Activated naive CD4-positive, alpha-beta T cell treated with anti-CD3 and anti-CD28 coated beads, Interleukin-2, amount 10 ng/mL, durations not matched to agents 7 days and 5 days (primary cell): ENCODE results near the gene SECISBP2L.

Experiments used
- CTCF ChIA-PET: fragments of 350-600 bp; sonication (Branson Sonifier 250); formaldehyde crosslinking; loops from one replicate; lab custom pipeline; 2021; ENCODE audit warnings: antibody characterized with exemption; lab: Charles Lee
- DNase-seq: peaks from one replicate; pipeline ENCODE4 v3.0.0-alpha.2; 2020
- H3K27ac Mint-ChIP-seq: one replicate; pipeline ENCODE4 v1.8.0; 2021; ENCODE audit warnings: mild to moderate bottlenecking, moderate library complexity, mixed read lengths
- H3K27me3 Mint-ChIP-seq: one replicate; pipeline ENCODE4 v1.8.0; 2021; ENCODE audit warnings: mild to moderate bottlenecking, mixed read lengths
- H3K36me3 Mint-ChIP-seq: one replicate; pipeline ENCODE4 v1.8.0; 2021; ENCODE audit warnings: mixed read lengths
- H3K4me1 Mint-ChIP-seq: one replicate; pipeline ENCODE4 v1.8.0; 2021; ENCODE audit warnings: mixed read lengths
- H3K4me3 Mint-ChIP-seq: one replicate; pipeline ENCODE4 v1.8.0; 2021; ENCODE audit warnings: mild to moderate bottlenecking, moderate library complexity, mixed read lengths
- H3K9me3 Mint-ChIP-seq: one replicate; pipeline ENCODE4 v1.8.0; 2021; ENCODE audit warnings: mixed read lengths

Gene SECISBP2L

DNA sequence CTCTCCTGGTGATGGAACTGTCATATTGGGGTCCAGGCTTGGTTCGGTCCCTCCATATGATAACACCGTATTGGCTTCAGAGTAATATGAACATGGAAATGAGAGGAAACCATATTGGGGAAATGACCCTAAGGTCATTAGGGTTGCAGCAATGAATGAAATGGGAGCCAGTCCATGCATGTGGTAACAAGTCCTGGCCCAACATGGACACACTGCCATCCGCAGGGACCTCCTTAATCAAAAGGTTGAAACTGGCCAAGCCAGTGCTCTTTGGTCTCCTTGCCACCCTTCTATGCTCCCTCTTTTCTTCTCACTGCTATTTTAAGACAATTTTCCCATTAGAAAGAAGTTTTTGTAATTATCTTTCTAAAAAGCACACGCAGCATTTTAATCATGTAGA lies 90.9 kb downstream of the SECISBP2L start:
- H3K4me3 Mint-ChIP-seq, result no peak overlapping the region
- H3K27ac Mint-ChIP-seq, result no peak overlapping the region
- H3K9me3 Mint-ChIP-seq, result no peaks in the 10 kb centered on the region
- H3K4me1 Mint-ChIP-seq, result no peaks in the 10 kb centered on the region
- CTCF ChIA-PET, result no interaction called here
- H3K27me3 Mint-ChIP-seq, result peaks cover 38% of the 10 kb centered on the region
- no peak for DNase-seq
- H3K36me3 Mint-ChIP-seq, result no peaks in the 10 kb centered on the region

DNA sequence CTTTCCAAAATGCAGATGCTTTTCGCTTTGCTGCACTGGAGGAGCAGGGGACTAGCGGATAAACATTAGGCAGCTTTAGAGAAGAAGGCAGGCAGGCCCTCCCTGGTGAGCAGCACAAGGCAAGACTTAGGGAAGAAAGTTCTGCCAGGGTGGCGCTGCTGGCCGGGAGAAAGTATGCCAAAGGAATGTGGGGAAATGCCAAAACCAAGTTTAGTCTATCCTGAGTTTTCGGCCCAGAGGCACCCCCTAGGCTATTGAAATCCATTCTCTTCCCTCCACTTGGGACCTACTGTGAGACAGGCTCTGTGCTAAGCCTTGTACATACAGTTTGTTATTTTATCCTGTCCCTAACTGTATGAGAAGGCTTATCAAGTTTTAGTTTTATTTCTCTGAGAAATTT lies 91.7 kb downstream of the SECISBP2L start:
- no peak overlapping the region for H3K4me3 Mint-ChIP-seq
- H3K9me3 Mint-ChIP-seq, result no peaks in the 10 kb centered on the region
- no peaks in the 10 kb centered on the region for H3K36me3 Mint-ChIP-seq
- CTCF ChIA-PET, result no interaction called here
- no peaks in the 10 kb centered on the region for H3K4me1 Mint-ChIP-seq
- no peak for DNase-seq
- peaks cover 34% of the 10 kb centered on the region for H3K27me3 Mint-ChIP-seq
- no peak overlapping the region for H3K27ac Mint-ChIP-seq

GRCh38 chr15:48946840-48947187 lies 99.4 kb downstream of the SECISBP2L start:
- Mint-ChIP-seq H3K27ac (no peak overlapping the region), H3K27me3 (peaks cover 17% of the 10 kb centered on the region), H3K4me1 (peaks cover 2% of the 10 kb centered on the region)

GRCh38 chr15:48946074-48946839 lies 100.0 kb downstream of the SECISBP2L start:
- Mint-ChIP-seq H3K4me1 (peaks cover 2% of the 10 kb centered on the region), H3K4me3 (no peak overlapping the region), H3K9me3 (no peaks in the 10 kb centered on the region), H3K27ac (no peak overlapping the region), H3K27me3 (peaks cover 13% of the 10 kb centered on the region), H3K36me3 (no peaks in the 10 kb centered on the region)
- DNase-seq, result no peak
- CTCF ChIA-PET, result interaction anchor here (1.1 to 1.2 kb wide), 2 partner anchors 19 to 27 kb away, joined by 3 to 5 read pairs; no protein-coding TSS in a partner anchor

More at GRCh38 chr15:48946840-48947187, 99.4 kb downstream of the SECISBP2L start:
- H3K9me3 Mint-ChIP-seq, result no peaks in the 10 kb centered on the region
- no peaks in the 10 kb centered on the region for H3K36me3 Mint-ChIP-seq
- CTCF ChIA-PET, result no interaction called here
- DNase-seq, result no peak
- no peak overlapping the region for H3K4me3 Mint-ChIP-seq

GRCh38 chr15:48945386-48945785 lies 100.9 kb downstream of the SECISBP2L start:
- H3K9me3 Mint-ChIP-seq, result no peaks in the 10 kb centered on the region
- CTCF ChIA-PET, result interaction anchor here (1.1 to 1.2 kb wide), 2 partner anchors 20 to 28 kb away, joined by 3 to 5 read pairs; no protein-coding TSS in a partner anchor
- peaks cover 4% of the 10 kb centered on the region for H3K27me3 Mint-ChIP-seq
- H3K27ac Mint-ChIP-seq, result no peak overlapping the region
- H3K4me3 Mint-ChIP-seq, result no peak overlapping the region
- peaks cover 2% of the 10 kb centered on the region for H3K4me1 Mint-ChIP-seq
- DNase-seq, result no peak
- H3K36me3 Mint-ChIP-seq, result no peaks in the 10 kb centered on the region

DNA sequence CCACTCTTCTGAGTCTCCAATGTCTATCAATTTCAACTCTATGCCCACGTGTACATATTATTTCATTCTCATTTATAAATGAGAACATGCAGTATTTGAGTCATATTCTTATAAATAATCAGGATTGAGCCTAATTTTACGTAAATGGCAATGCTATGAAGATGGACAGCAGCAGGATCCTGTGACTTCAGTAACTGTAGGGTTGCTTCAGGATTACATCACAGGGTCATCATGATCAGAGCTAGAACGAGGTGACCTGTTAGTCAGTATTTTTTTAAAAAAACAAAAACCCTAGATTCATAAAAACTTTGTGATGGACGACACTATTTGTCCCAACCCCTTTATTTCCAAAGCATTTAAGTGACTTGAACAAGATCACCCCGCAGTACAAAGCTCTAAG lies 104.3 kb downstream of the SECISBP2L start:
- H3K4me1 Mint-ChIP-seq, result peaks cover 2% of the 10 kb centered on the region
- no peaks in the 10 kb centered on the region for H3K36me3 Mint-ChIP-seq
- H3K9me3 Mint-ChIP-seq, result no peaks in the 10 kb centered on the region
- no peak overlapping the region for H3K27ac Mint-ChIP-seq
- H3K4me3 Mint-ChIP-seq, result no peak overlapping the region
- CTCF ChIA-PET, result interaction anchor here (2.0 kb wide), 1 partner anchor 22 kb away, joined by 4 read pairs; the partner anchor contains the start of gene SHC4
- no peak for DNase-seq
- H3K27me3 Mint-ChIP-seq, result peaks cover 4% of the 10 kb centered on the region

- H3K4me3 Mint-ChIP-seq, result no peak overlapping the region
- H3K9me3 Mint-ChIP-seq, result no peaks in the 10 kb centered on the region
- no peak overlapping the region for H3K27ac Mint-ChIP-seq
- DNase-seq, result no peak
- CTCF ChIA-PET, result interaction anchor here (1.0 to 1.5 kb wide), 2 partner anchors 15 to 24 kb away, joined by 3 read pairs; no protein-coding TSS in a partner anchor
- no peaks in the 10 kb centered on the region for H3K36me3 Mint-ChIP-seq
- H3K4me1 Mint-ChIP-seq, result peaks cover 2% of the 10 kb centered on the region
- H3K27me3 Mint-ChIP-seq, result peaks cover 6% of the 10 kb centered on the region
Observed at GRCh38 chr15:48940508-48940907, 105.7 kb downstream of the SECISBP2L start.

DNA sequence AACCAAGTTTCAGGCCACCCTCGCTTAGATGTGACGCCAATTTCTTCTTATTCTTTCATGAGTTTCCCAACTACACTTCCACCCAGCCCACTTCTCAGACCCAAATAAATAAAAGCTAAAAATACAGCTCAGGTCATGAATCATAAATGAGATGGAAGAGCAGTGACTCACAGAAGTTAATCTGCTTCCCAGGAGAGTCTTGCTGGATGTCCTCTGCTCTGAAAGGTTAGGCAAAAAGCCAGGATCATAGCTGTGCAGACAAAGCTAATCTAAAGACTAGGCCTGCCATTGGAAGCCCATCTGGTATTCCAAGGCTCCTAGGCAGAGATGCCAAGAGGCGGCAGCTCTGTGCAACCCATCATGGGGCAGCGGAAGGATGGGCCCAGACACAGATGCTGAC lies 106.6 kb downstream of the SECISBP2L start:
- CTCF ChIA-PET, result interaction anchor here (1.0 to 1.5 kb wide), 2 partner anchors 14 to 25 kb away, joined by 3 read pairs; no protein-coding TSS in a partner anchor
- Mint-ChIP-seq H3K27me3 (peaks cover 10% of the 10 kb centered on the region), H3K9me3 (no peaks in the 10 kb centered on the region), H3K4me1 (no peaks in the 10 kb centered on the region), H3K27ac (no peak overlapping the region), H3K36me3 (no peaks in the 10 kb centered on the region), H3K4me3 (no peak overlapping the region)
- no peak for DNase-seq
